ENCODE results near the gene RNU2-63P. TPM values are rescaled to one million over a fixed set of nuclear protein-coding genes. Genes with fewer than 3 reads are reported as not detected.

The RNU2-63P gene
- total and polyA plus RNA-seq, 2 of the 8 experiments (the other 6 are each of a cell fraction or from before 2014, with no cell fraction given), result 6.6 TPM; not detected in 1

GRCh38 chr2:88059979-88060906 is 43.9 kb upstream of the RNU2-63P start:
- no peak overlapping the region for H2AK5ac ChIP-seq (ENCODE audit: low read depth, low read length)
- H2BK120ac ChIP-seq (replicated peaks; ENCODE audit: low read depth, low read length), result no peak overlapping the region
- H3K79me2 ChIP-seq (ENCODE audit: control insufficient read depth in 1 of 2, insufficient read depth in 2 of 2, low read length in 2 of 2), result peaks cover 0 to under 1% of the 10 kb centered on the region in 2 experiments; a peak in 1 of 4 replicates
- H3K9ac ChIP-seq (replicated peaks in 1 of 4; ENCODE audit: extremely low read depth in 1 of 4, low read depth in 3 of 4, low read length in 3 of 4), result no peak overlapping the region
- no peak overlapping the region; the same call in 1 of the 2 replicates for H2AFZ ChIP-seq (ENCODE audit: low read length)
- DNase-seq (ENCODE audit: low read depth in 1 of 2, low spot score in 2 of 2), result no peak
- no peak overlapping the region for H2BK15ac ChIP-seq (ENCODE audit: low read length)
- ChIA-PET CTCF (ENCODE audit: partially characterized antibody) (interaction anchor here (0.5 to 5.4 kb wide), 53 partner anchors 9 to 494 kb away, joined by 3 to 134 read pairs (median 9); partner anchors contain the start of genes FABP1 and THNSL2), POLR2A (ENCODE audit: partially characterized antibody) (interaction anchor here (0.9 to 2.1 kb wide), 8 partner anchors 10 to 125 kb away, joined by 3 to 14 read pairs (median 4); partner anchors contain the start of genes RNU2-63P and THNSL2)
- no peak overlapping the region for H4K91ac ChIP-seq (replicated peaks; ENCODE audit: insufficient read length, low read length)
- no peak overlapping the region for H3K14ac ChIP-seq (ENCODE audit: insufficient read length)
- H2BK20ac ChIP-seq (ENCODE audit: low read length), result no peak overlapping the region
- no peaks in the 10 kb centered on the region for H3K9me3 ChIP-seq (ENCODE audit: insufficient read depth in 2 of 2, low read depth in 1 of 2, low read length in 1 of 2)
- H3K18ac ChIP-seq (ENCODE audit: extremely low read depth, low read length), result no peak overlapping the region
- TF ChIP-seq CHD1 (IDR thresholded peaks at IDR 0.05; ENCODE audit: low read depth, low read length) (no peak), RAD21 (IDR thresholded peaks at IDR 0.05 in 1 of 2, conservative IDR thresholded peaks at IDR 0.05 in 1 of 2; ENCODE audit: low read depth in 2 of 2, low read length in 2 of 2) (peak; percentile 89 to 93), CTCF (IDR thresholded peaks at IDR 0.05; ENCODE audit: control extremely low read depth in 1 of 3, insufficient read depth in 1 of 3, low read depth in 1 of 3, low read length in 3 of 3) (peak in 2 of 3 experiments; percentile 78 to 82; a peak in 3 of 4 replicates), JUND (IDR thresholded peaks at IDR 0.05; ENCODE audit: low read length) (0 out of 2 replicates have a peak, but pooled peaks have one; percentile 26), CBX5 (IDR thresholded peaks at IDR 0.05; ENCODE audit: low read depth, low read length) (no peak)
- peak; percentile 24 for FAIRE-seq
- H3K27ac ChIP-seq (ENCODE audit: low read depth, low read length), result no peak overlapping the region
- H3K23me2 ChIP-seq (ENCODE audit: low read depth, low read length), result no peaks in the 10 kb centered on the region
- H3K79me1 ChIP-seq (ENCODE audit: low read depth, low read length), result no peaks in the 10 kb centered on the region
- no peak overlapping the region for H4K5ac ChIP-seq (ENCODE audit: insufficient read length, low read depth, low read length)
- H3K4me2 ChIP-seq (ENCODE audit: insufficient read depth in 1 of 2, low read depth in 2 of 2, low read length in 2 of 2), result no peak overlapping the region
- peaks cover 0 to 8% (median 0%) of the 10 kb centered on the region in 4 experiments; a peak in 2 of 7 replicates for H3K4me1 ChIP-seq (replicated peaks in 1 of 4; ENCODE audit: control insufficient read depth in 3 of 4, insufficient read depth in 4 of 4, low read length in 3 of 4)
- H3K4me3 ChIP-seq (ENCODE audit: extremely low read depth in 1 of 4, insufficient read depth in 2 of 4, low read depth in 3 of 4, low read length in 4 of 4), result no peak overlapping the region
- no peaks in the 10 kb centered on the region for H3K27me3 ChIP-seq (replicated peaks in 1 of 4; ENCODE audit: control insufficient read depth in 3 of 4, extremely low read depth in 1 of 4, insufficient read depth in 3 of 4, low read length in 3 of 4)
- H2BK12ac ChIP-seq (ENCODE audit: low read depth, low read length), result no peak overlapping the region
- no peak overlapping the region for H3K56ac ChIP-seq (replicated peaks; ENCODE audit: insufficient read length, low read depth, low read length)
- H3K23ac ChIP-seq (ENCODE audit: insufficient read length), result no peak overlapping the region
- H3K4ac ChIP-seq (replicated peaks; ENCODE audit: insufficient read length, low read depth, low read length), result no peak overlapping the region
- no peak overlapping the region for H2BK5ac ChIP-seq (ENCODE audit: low read depth, low read length)
- H3K36me3 ChIP-seq (ENCODE audit: control insufficient read depth in 2 of 4, insufficient read depth in 4 of 4, low read length in 3 of 4), result no peaks in the 10 kb centered on the region
- no peak overlapping the region for H4K8ac ChIP-seq (ENCODE audit: extremely low read depth, insufficient read depth, low read length)
- WGBS, 2 experiments (ENCODE audit: extremely low coverage in 1 of 2, insufficient coverage in 1 of 2, insufficient read length in 1 of 2, insufficient replicate concordance in 2 of 2, low coverage in 1 of 2, low lambda C conversion rate in 2 of 2, missing lambda C conversion rate in 1 of 2), result 59% methylated on average over 5 of the region's 5 CpGs; no CpG with 5 or more reads in 1 of the 2 experiments
- no peaks in the 10 kb centered on the region for H4K20me1 ChIP-seq (replicated peaks in 1 of 2; ENCODE audit: control insufficient read depth in 1 of 2, insufficient read depth in 2 of 2, low read length in 2 of 2)

Measured in H1 (cell line).